GM21447 (cell line): ENCODE measurements around the gene EIF4ENIF1.
"Not testable (repeated sequence)": the region's sequence is repeated elsewhere in the genome, so short reads cannot be mapped to it uniquely, and the experiment has no call there.

Source experiments
- ATAC-seq: cut with Tn5 transposase; IDR thresholded peaks from one replicate; pipeline ENCODE4 v1.9.1; 2021; ENCODE audit not compliant: unreplicated experiment

The EIF4ENIF1 gene

DNA sequence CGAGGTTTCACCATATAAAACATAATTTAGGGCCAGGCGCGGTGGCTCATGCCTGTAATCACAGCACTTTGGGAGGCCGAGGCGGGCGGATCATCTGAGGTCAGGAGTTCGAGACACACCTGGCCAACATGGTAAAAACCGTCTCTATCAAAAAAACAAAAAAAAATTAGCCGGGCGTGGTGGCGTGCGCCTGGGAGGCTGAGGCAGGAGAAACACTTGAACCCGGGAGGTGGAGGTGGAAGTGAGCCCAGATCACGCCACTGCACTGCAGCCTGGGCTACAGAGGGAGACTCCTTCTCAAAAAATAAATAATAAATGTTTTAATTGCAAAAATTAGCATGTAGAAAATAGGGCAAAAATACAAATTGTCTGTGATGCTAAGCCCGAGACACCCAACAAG is 5.7 kb upstream of the EIF4ENIF1 start:
- no peak for ATAC-seq

DNA sequence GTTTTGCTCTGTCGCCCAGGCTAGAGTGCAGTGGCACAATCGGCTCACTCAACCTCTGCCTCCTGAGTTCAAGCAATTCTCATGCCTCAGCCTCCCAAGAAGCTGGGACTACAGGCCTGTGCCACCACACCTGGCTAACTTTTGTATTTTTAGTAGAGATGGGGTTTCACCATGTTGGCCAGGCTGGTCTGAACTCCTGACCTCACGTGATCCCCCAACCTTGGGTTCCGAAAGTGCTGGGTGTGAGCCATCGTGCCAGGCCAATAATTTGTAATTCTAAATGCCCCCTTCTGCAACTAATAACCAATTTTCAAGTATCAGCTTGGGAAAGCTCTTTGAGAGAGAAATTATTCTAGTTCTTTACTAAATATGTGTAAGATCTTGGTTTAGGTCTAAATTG is 3.7 kb upstream of the EIF4ENIF1 start:
- not testable (repeated sequence) for ATAC-seq

DNA sequence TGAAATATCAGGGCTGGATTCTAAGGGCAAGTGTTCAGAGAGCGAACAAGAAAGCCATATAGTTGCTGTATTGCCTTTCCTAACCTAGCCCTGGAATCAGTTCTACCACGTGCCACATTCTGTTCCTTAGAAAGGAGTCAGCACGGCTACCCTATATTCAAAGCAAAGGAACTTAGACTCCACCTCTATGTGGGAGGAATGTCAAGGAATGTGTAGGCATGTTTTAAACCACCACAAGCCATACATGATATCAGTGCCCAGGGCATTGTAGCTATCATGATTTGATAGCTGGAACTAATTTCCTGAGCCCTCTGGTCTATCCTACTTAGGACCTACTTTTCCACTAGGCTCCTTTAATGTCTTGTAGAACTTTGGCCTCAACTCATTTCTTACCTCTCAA is 2.5 kb upstream of the EIF4ENIF1 start:
- no peak for ATAC-seq

DNA sequence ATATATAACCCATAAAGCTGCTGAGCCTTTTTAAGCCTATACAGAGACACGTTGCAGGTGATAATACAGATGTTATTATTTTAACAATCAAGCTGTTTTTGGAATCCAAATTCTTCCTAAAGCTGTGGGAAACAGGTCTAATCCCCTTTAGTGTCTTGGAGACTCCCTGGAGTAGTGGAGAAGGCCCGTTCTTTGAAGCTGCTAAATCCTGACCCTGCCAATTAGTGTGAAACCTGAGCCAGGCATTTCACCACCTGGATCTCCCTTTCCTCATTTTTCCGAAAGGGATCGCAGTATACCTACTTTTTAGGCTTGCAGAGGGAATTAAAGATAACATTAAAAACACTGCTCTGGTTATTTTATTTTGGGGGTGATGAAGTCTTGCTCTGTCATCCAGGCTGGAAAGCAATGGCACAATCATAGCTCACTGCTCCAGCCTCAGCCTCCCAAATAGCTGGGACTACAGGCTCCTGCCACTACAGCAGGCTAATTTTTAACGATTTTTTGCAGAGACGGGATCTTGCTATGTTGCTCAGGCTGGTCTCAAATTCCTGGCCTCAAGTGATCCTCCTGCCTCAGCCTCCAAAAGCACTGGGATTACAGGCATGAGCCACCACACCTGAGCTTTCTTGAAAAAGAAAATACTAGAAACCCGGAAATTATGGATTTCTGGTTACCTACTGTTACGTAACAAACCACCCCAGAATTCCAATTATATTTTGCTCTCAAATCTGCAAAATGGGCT is 1.7 kb upstream of the EIF4ENIF1 start:
- ATAC-seq, result no peak

DNA sequence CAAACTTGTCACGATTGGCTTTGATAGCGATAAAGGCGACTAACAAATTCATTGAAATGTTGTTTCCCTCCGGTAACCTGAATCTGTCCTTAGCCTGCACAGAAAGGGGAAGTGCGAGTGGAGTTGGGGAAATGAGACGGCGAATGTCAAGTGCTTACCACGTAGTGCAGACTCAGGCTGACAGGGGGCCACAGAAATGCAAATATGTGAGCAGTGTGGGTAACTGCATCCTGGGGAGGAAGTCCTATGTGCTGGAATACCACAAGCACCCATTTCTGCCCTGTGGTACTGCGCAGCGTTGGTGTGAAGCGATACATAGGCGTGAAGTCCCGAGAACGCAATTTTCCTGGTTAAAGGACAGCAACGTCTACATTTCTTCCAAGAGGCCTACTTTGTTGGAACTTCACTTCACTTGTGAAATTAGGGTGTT is 869 bp upstream of the EIF4ENIF1 start:
- peak; percentile 60 for ATAC-seq

- no peak for ATAC-seq
Observed at GRCh38 chr22:31488988-31489617, 539 bp downstream of the EIF4ENIF1 start.

DNA sequence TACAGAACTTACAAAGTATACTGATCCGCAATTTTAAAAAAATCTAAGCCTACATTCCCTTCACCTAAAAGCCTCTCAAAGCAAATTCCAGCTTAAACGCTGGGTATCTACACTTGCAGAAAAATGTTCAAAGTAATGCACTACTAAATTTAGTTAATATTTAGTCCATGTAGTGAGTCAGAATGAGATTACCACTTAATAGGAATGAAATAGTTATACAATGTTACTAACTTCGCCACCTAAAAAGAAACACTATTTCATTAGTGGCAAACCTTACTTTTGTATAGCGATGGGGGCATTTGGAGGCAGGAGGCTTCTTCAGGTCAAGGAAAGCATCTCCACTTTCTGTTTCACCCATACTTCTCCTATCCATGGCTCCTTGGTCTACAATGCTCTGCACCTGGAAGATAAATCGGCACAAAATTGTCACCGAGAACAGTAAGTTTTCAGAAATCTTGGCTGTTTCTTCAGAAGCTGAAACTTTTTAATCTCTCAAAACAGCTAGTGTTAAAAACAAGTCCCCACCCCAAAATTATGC is 1.2 kb downstream of the EIF4ENIF1 start:
- no peak for ATAC-seq

DNA sequence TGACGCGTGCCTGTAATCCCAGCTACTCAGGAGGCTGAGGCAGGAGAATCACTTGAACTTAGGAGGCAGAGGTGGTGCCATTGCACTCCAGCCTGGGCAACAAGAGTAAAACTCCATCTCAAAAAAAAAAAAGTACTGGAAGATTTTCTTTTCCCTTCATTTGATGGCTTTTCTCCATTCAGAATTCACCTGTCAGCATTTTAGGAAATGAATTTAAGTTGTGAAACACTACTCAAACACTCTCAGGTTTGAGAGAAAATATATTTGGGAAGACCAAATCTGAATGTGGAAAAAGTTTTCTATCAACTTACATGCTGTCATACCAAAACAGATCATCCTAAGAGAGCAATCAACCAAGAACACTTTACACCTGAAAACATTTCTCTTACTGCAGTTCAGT is 2.7 kb downstream of the EIF4ENIF1 start:
- ATAC-seq, result no peak

GRCh38 chr22:31486369-31486768 is 3.3 kb downstream of the EIF4ENIF1 start:
- ATAC-seq, result not testable (repeated sequence)

DNA sequence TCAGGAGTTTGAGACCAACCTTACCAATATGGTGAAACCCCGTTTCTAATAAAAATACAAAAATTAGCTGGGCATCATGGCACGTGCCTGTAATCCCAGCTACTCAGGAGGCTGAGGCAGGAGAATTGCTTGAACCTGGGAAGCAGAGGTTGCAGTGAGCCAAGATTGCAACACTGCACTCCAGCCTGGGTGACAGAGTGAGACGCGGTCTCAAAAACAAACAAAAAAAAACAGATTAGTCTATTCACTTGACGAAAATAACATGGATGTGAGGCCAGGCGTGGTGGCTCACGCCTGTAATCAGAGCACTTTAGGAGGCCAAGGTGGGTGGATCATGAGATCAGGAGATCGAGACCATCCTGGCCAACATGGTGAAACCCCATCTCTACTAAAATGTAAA is 7.2 kb downstream of the EIF4ENIF1 start:
- ATAC-seq, result not testable (repeated sequence)

- no peak for ATAC-seq
Observed at GRCh38 chr22:31481129-31481528, 8.5 kb downstream of the EIF4ENIF1 start.

DNA sequence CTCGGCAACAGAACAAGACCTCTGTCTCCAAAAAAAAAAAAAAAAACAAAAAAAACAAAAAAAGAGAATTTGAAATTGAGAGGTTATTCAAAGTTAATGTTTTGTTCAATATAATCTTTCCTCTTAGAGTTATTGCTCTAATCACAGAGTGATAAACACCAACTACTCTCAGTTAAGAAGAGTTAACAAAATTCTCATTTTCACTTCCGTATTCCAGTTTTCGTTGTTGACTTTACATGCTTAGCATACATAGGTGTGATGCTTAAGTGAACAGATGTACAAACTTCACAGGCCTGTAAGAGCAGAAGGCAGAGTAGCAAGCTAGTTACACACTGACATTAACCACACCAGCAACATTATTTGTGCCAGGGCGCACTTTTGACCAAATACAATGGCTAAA is 12.3 kb downstream of the EIF4ENIF1 start:
- peak; percentile 85 for ATAC-seq

- no peak for ATAC-seq
Observed at GRCh38 chr22:31475800-31476199, 13.8 kb downstream of the EIF4ENIF1 start.

GRCh38 chr22:31474743-31475142 is 14.9 kb downstream of the EIF4ENIF1 start:
- no peak for ATAC-seq

GRCh38 chr22:31465307-31465706 is 24.3 kb downstream of the EIF4ENIF1 start:
- no peak for ATAC-seq

- ATAC-seq, result no peak
Observed at GRCh38 chr22:31461699-31462098, 27.9 kb downstream of the EIF4ENIF1 start.

- no peak for ATAC-seq
Observed at GRCh38 chr22:31451709-31452571, 37.7 kb downstream of the EIF4ENIF1 start.

DNA sequence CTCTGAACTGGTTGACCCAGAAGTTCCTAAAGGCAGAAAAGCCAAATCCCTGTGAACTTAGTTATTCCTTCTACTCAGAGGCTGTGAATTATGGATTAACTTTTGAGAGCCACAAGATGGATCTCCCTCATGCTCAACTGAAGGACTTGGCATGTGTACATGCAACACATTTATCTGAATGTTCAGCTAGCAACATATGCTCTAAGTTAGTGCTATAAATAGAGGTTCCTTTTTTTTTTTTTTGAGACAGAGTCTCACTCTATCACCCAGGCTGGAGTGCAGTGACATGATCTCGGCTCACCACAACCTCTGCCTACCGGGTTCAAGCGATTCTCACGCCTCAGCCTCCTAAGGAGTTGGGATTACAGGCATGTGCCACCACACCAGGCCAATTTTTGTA is 40.1 kb downstream of the EIF4ENIF1 start:
- no peak for ATAC-seq

DNA sequence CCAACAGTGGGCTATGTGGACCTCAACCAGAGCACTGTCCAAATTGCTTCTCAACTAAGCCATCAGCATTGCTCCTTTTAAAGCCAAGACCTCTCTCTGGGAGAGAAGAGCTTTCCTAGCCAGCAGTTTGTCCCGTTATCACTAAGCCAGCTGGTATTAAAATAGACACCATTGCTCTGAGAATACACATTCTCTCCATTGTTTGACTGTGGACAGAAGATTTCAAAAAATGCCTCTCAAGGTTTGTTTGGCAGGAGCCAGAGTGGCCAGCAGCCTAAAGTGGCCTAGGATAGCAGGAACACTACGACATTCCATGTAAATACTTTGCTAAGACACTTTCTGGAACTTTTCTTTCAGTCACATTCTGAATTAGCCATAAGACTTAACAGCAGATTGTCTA is 41.3 kb downstream of the EIF4ENIF1 start:
- ATAC-seq, result no peak

GRCh38 chr22:31447337-31447736 is 42.3 kb downstream of the EIF4ENIF1 start:
- no peak for ATAC-seq

- no peak for ATAC-seq
Observed at GRCh38 chr22:31446767-31447166, 42.9 kb downstream of the EIF4ENIF1 start.
